Trophoblast cell (in vitro differentiated cells and primary cell): ENCODE data around the gene SMOC2.

Experiments
- DNase-seq, 2 donors: peaks; one replicate each; pipeline ENCODE4 v3.0.0-alpha.2; 2016
- H2AFZ ChIP-seq: 2 replicates; pipeline ENCODE4 v1.6.1; 2013; ENCODE audit warnings: low read length, moderate library complexity, mild to moderate bottlenecking; ENCODE audit not compliant: insufficient read depth, poor library complexity
- H2AK5ac ChIP-seq: 2 replicates; pipeline ENCODE4 v1.6.1; 2013; ENCODE audit warnings: mild to moderate bottlenecking, low read length
- H2BK120ac ChIP-seq: 2 replicates; pipeline ENCODE4 v1.6.1; 2013; ENCODE audit warnings: low read length, mild to moderate bottlenecking, moderate library complexity; ENCODE audit not compliant: insufficient read depth, poor library complexity
- H2BK12ac ChIP-seq: 2 replicates; pipeline ENCODE4 v1.6.1; 2013; ENCODE audit warnings: mild to moderate bottlenecking, low read length, moderate library complexity
- H2BK5ac ChIP-seq: 2 replicates; pipeline ENCODE4 v1.6.1; 2013; ENCODE audit warnings: low read length, low read depth, moderate library complexity, mild to moderate bottlenecking; ENCODE audit not compliant: poor library complexity
- H3K14ac ChIP-seq: 2 replicates; pipeline ENCODE4 v1.6.1; 2013; ENCODE audit warnings: mild to moderate bottlenecking, low read length
- H3K18ac ChIP-seq: 2 replicates; pipeline ENCODE4 v1.6.1; 2013; ENCODE audit warnings: mild to moderate bottlenecking, low read length
- H3K23ac ChIP-seq: 2 replicates; pipeline ENCODE4 v1.6.1; 2013; ENCODE audit warnings: low read length
- H3K27ac ChIP-seq: 2 replicates; pipeline ENCODE4 v1.5.1; 2013; ENCODE audit warnings: low read depth, mild to moderate bottlenecking, inconsistent platforms, low read length, moderate library complexity
- H3K27me3 ChIP-seq: 2 replicates; pipeline ENCODE4 v1.6.1; 2013; ENCODE audit warnings: inconsistent platforms, mild to moderate bottlenecking, low read length, moderate library complexity; ENCODE audit not compliant: insufficient read depth
- H3K36me3 ChIP-seq, 2 experiments: 1 replicate in 1 of 2; 2 replicates in 1 of 2; pipeline ENCODE4 v1.6.1; 2013; ENCODE audit warnings: low read length in 2 of 2, mild to moderate bottlenecking in 2 of 2, moderate library complexity in 1 of 2; ENCODE audit not compliant: insufficient read depth in 2 of 2, control insufficient read depth in 1 of 2
- H3K4ac ChIP-seq: 2 replicates; pipeline ENCODE4 v1.6.1; 2013; ENCODE audit warnings: low read depth, mild to moderate bottlenecking, low read length, moderate library complexity
- H3K4me1 ChIP-seq, 2 experiments: 1 replicate in 1 of 2; 2 replicates in 1 of 2; pipeline ENCODE4 v1.6.1; 2013; ENCODE audit warnings: low read length in 2 of 2, mild to moderate bottlenecking in 2 of 2, moderate library complexity in 1 of 2; ENCODE audit not compliant: insufficient read depth in 2 of 2, control insufficient read depth in 1 of 2
- H3K4me2 ChIP-seq: 2 replicates; pipeline ENCODE4 v1.6.1; 2013; ENCODE audit warnings: inconsistent platforms, mild to moderate bottlenecking, low read length, moderate library complexity
- H3K4me3 ChIP-seq: 2 replicates; pipeline ENCODE4 v1.5.1; 2013; ENCODE audit warnings: mild to moderate bottlenecking, low read depth, low read length, inconsistent platforms
- H3K79me1 ChIP-seq: one replicate; pipeline ENCODE4 v1.6.1; 2013; ENCODE audit warnings: low read length
- H3K79me2 ChIP-seq: 2 replicates; pipeline ENCODE4 v1.6.1; 2013; ENCODE audit warnings: low read length, mild to moderate bottlenecking; ENCODE audit not compliant: control insufficient read depth, insufficient read depth, poor library complexity
- H3K9ac ChIP-seq: 2 replicates; pipeline ENCODE4 v1.6.1; 2013; ENCODE audit warnings: mild to moderate bottlenecking, low read length
- H3K9me3 ChIP-seq: 2 replicates; pipeline ENCODE4 v1.6.1; 2013; ENCODE audit warnings: low read depth, mild to moderate bottlenecking, control low read depth, inconsistent platforms, low read length; ENCODE audit not compliant: insufficient read depth
- H4K12ac ChIP-seq: 2 replicates; pipeline ENCODE4 v1.6.1; 2013; ENCODE audit warnings: low read depth, mild to moderate bottlenecking, low read length, moderate library complexity
- H4K8ac ChIP-seq: 2 replicates; pipeline ENCODE4 v1.6.1; 2013; ENCODE audit warnings: low read depth, mild to moderate bottlenecking, low read length, moderate library complexity
- H4K91ac ChIP-seq: one replicate; pipeline ENCODE4 v1.6.1; 2013; ENCODE audit warnings: low read depth, mild to moderate bottlenecking, low read length, moderate library complexity
- WGBS: extraction: QIAGEN DNeasy Blood & Tissue Kit; methylation state at CpG from one replicate; pipeline ENCODE4 v1.1.7; 2013; ENCODE audit warnings: missing lambda C conversion rate; ENCODE audit not compliant: insufficient read length, insufficient coverage; ENCODE audit errors: extremely low coverage; 5-methylcytosine and 5-hydroxymethylcytosine counted together

Gene SMOC2

GRCh38 chr6:168632694-168633093, 191.7 kb downstream of the SMOC2 start:
- Histone ChIP-seq H3K79me1 (peaks cover 5% of the 10 kb centered on the region), H4K12ac (no peak overlapping the region), H4K8ac (no peak overlapping the region), H3K4ac (no peak overlapping the region), H3K9ac (no peak overlapping the region), H3K18ac (no peak overlapping the region), H3K27me3 (no peaks in the 10 kb centered on the region), H3K27ac (no peak overlapping the region), H3K4me2 (no peak overlapping the region), H2BK120ac (no peak overlapping the region), H3K36me3 (no peaks in the 10 kb centered on the region), H3K14ac (no peak overlapping the region), H3K23ac (no peak overlapping the region), H2BK12ac (peak overlapping the region; percentile 6), H4K91ac (peak overlapping the region; percentile 15), H2AFZ (no peak overlapping the region), H3K4me3 (no peak overlapping the region), H3K4me1 (peaks cover 0 to 9% of the 10 kb centered on the region in 2 experiments), H3K79me2 (no peaks in the 10 kb centered on the region), H2BK5ac (no peak overlapping the region), H2AK5ac (no peak overlapping the region), H3K9me3 (no peaks in the 10 kb centered on the region)
- no CpG with 5 or more reads among the region's 3 CpGs for WGBS
- DNase-seq, result no peak

GRCh38 chr6:168634541-168635328, 193.8 kb downstream of the SMOC2 start:
- DNase-seq, result no peak
- Histone ChIP-seq H4K91ac (no peak overlapping the region), H3K4me1 (peaks cover 0 to 9% of the 10 kb centered on the region in 2 experiments), H4K8ac (no peak overlapping the region), H3K23ac (no peak overlapping the region), H3K4ac (no peak overlapping the region), H3K27me3 (no peaks in the 10 kb centered on the region), H3K14ac (no peak overlapping the region), H3K79me1 (peaks cover 1% of the 10 kb centered on the region), H2BK12ac (no peak overlapping the region), H3K27ac (no peak overlapping the region), H3K79me2 (no peaks in the 10 kb centered on the region), H2AK5ac (no peak overlapping the region), H3K4me2 (no peak overlapping the region), H3K9me3 (no peaks in the 10 kb centered on the region), H2AFZ (no peak overlapping the region), H3K36me3 (no peaks in the 10 kb centered on the region), H2BK120ac (no peak overlapping the region), H4K12ac (no peak overlapping the region), H3K4me3 (no peak overlapping the region), H3K9ac (no peak overlapping the region), H3K18ac (no peak overlapping the region), H2BK5ac (no peak overlapping the region)
- WGBS, result no CpG with 5 or more reads among the region's 10 CpGs

GRCh38 chr6:168636147-168637004, 195.4 kb downstream of the SMOC2 start:
- H2AK5ac ChIP-seq, result no peak overlapping the region
- H3K79me1 ChIP-seq, result peaks cover 3% of the 10 kb centered on the region
- WGBS, result no CpG with 5 or more reads among the region's 11 CpGs

GRCh38 chr6:168637834-168638233, 196.8 kb downstream of the SMOC2 start:
- H4K91ac ChIP-seq, result no peak overlapping the region
- H2AFZ ChIP-seq, result no peak overlapping the region
- H3K4me1 ChIP-seq, result peaks cover 2 to 9% of the 10 kb centered on the region in 2 experiments
- H3K18ac ChIP-seq, result no peak overlapping the region
- no peak overlapping the region for H2BK12ac ChIP-seq
- WGBS, result no CpG with 5 or more reads among the region's 10 CpGs
- H2AK5ac ChIP-seq, result no peak overlapping the region
- no peak overlapping the region for H3K27ac ChIP-seq
- no peaks in the 10 kb centered on the region for H3K9me3 ChIP-seq
- H3K79me1 ChIP-seq, result peaks cover 3% of the 10 kb centered on the region
- H3K14ac ChIP-seq, result no peak overlapping the region
- H3K4me2 ChIP-seq, result no peak overlapping the region
- no peak overlapping the region for H2BK5ac ChIP-seq
- H3K27me3 ChIP-seq, result no peaks in the 10 kb centered on the region
- H3K4me3 ChIP-seq, result no peak overlapping the region
- H2BK120ac ChIP-seq, result no peak overlapping the region
- H3K4ac ChIP-seq, result no peak overlapping the region
- H3K36me3 ChIP-seq, result no peaks in the 10 kb centered on the region
- no peak for DNase-seq
- no peak overlapping the region for H3K9ac ChIP-seq
- no peak overlapping the region for H4K12ac ChIP-seq
- no peak overlapping the region for H4K8ac ChIP-seq
- no peaks in the 10 kb centered on the region for H3K79me2 ChIP-seq
- H3K23ac ChIP-seq, result no peak overlapping the region

More at GRCh38 chr6:168636147-168637004, 195.4 kb downstream of the SMOC2 start:
- H3K4me3 ChIP-seq, result no peak overlapping the region
- no peak overlapping the region for H3K9ac ChIP-seq
- H2BK12ac ChIP-seq, result no peak overlapping the region
- no peaks in the 10 kb centered on the region for H3K9me3 ChIP-seq
- H3K79me2 ChIP-seq, result no peaks in the 10 kb centered on the region
- H3K14ac ChIP-seq, result no peak overlapping the region
- DNase-seq, result peak; percentile 56 to 68
- peaks cover 2 to 11% of the 10 kb centered on the region in 2 experiments for H3K4me1 ChIP-seq
- no peak overlapping the region for H3K23ac ChIP-seq
- no peaks in the 10 kb centered on the region for H3K27me3 ChIP-seq
- H3K4ac ChIP-seq, result no peak overlapping the region
- no peak overlapping the region for H3K4me2 ChIP-seq
- no peak overlapping the region for H2BK5ac ChIP-seq
- no peak overlapping the region for H2BK120ac ChIP-seq
- no peak overlapping the region for H4K8ac ChIP-seq
- no peak overlapping the region for H3K18ac ChIP-seq
- H4K91ac ChIP-seq, result no peak overlapping the region
- H2AFZ ChIP-seq, result no peak overlapping the region
- no peak overlapping the region for H3K27ac ChIP-seq
- H4K12ac ChIP-seq, result no peak overlapping the region
- no peaks in the 10 kb centered on the region for H3K36me3 ChIP-seq
